CD4-positive, alpha-beta T cell treated with Interleukin-4 for 1 hour (primary cell): ENCODE results near the gene FAM83G.
"Not testable (repeated sequence)": the region's sequence is repeated elsewhere in the genome, so short reads cannot be mapped to it uniquely, and the experiment has no call there.

Experiments used
- DNase-seq, 2 donors: peaks; one replicate each; pipeline ENCODE4 v3.0.0-alpha.2; 2020 to 2022

The FAM83G gene, protein sequence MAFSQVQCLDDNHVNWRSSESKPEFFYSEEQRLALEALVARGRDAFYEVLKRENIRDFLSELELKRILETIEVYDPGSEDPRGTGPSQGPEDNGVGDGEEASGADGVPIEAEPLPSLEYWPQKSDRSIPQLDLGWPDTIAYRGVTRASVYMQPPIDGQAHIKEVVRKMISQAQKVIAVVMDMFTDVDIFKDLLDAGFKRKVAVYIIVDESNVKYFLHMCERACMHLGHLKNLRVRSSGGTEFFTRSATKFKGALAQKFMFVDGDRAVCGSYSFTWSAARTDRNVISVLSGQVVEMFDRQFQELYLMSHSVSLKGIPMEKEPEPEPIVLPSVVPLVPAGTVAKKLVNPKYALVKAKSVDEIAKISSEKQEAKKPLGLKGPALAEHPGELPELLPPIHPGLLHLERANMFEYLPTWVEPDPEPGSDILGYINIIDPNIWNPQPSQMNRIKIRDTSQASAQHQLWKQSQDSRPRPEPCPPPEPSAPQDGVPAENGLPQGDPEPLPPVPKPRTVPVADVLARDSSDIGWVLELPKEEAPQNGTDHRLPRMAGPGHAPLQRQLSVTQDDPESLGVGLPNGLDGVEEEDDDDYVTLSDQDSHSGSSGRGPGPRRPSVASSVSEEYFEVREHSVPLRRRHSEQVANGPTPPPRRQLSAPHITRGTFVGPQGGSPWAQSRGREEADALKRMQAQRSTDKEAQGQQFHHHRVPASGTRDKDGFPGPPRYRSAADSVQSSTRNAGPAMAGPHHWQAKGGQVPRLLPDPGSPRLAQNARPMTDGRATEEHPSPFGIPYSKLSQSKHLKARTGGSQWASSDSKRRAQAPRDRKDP

GRCh38 chr17:19004421-19005136 is at the start of gene FAM83G:
Gene FAM83G, minus strand, starts transcription at chr17:19004764. Its CDS starts 723 bp downstream, at chr17:19004041.
- peak; percentile 86 for DNase-seq

- peak in 1 of 2 donors; percentile 11 for DNase-seq
Measured at GRCh38 chr17:19048826-19049225, 44.3 kb upstream of the FAM83G start.

DNA sequence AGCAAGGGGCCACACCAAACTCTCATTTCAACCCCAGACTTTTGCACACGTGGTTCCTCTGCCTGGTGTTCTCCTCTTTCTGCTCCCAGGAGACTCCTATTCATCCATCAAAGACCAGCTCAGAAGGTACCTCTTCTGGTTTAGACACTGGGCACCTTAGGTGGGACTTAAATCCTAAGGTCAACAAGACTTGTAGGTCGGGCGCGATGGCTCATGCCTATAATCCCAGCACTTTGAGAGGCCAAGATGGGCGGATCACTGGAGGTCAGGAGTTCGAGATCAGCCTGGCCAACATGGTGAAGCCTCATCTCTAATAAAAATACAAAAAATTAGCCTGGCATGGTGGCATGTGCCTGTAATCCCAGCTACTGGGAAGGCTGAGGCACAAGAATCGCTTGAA is 42.9 kb upstream of the FAM83G start:
- DNase-seq, result peak in 1 of 2 donors; percentile 11

DNA sequence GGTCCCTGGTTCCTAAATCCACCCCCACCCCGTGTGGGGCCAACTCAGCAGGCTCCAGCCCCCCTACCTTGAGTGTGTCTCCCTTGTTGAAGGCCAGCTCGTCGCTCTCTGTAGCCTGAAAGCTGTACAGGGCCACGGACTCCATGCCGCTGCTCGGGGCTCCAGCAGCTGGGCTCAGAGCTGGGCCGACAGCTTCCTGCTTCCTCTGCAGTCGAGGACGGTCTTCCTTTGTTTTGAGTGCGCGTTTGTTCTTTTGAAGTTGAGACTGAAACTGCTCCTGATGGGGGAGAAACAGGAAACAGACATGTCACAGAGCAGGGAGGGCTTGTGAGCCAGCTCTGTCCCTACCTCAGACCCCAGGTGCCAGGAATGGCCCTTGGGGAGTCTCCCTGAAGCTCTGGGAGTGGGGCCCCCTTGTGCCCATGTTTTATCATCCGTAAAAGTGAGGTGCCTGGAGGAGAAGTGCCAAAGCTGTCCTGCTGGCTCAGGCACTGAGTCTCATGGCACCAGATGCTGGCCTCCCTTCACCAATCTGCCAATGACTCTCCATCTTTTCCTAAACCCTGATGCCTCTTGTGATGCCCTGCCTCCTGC is 42.3 kb upstream of the FAM83G start, which contains the start of gene GRAP:
TSS of gene GRAP (minus strand) at position 176 of the 594 bp plus-strand sequence. CDS start at position 145, 31 bp downstream.
- DNase-seq, result not testable (repeated sequence)

- DNase-seq, result not testable (repeated sequence)
Measured at GRCh38 chr17:19044643-19045042, 40.1 kb upstream of the FAM83G start.

DNA sequence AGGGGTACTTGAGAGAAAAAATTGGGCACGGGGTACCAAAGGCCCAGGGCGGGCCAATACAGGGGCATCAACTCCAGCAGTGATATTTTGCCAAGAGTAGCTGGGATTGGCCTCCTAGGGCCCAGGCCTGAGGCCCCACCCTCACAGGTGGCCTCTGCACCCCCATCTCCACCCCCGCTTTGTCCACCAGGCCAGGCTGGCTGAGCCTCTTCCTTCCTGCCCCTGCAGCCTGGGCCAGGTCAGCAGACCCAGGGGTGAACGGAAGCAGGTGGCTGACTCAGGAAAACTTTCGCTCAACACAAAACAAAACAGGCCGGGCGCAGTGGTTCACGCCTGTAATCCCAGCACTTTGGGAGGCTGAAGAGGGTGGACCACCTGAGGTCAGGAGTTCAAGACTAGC is 38.5 kb upstream of the FAM83G start:
- not testable (repeated sequence) for DNase-seq

- not testable (repeated sequence) for DNase-seq
Measured at GRCh38 chr17:19042369-19042768, 37.8 kb upstream of the FAM83G start.

- not testable (repeated sequence) for DNase-seq
Measured at GRCh38 chr17:19041871-19042270, 37.3 kb upstream of the FAM83G start.

DNA sequence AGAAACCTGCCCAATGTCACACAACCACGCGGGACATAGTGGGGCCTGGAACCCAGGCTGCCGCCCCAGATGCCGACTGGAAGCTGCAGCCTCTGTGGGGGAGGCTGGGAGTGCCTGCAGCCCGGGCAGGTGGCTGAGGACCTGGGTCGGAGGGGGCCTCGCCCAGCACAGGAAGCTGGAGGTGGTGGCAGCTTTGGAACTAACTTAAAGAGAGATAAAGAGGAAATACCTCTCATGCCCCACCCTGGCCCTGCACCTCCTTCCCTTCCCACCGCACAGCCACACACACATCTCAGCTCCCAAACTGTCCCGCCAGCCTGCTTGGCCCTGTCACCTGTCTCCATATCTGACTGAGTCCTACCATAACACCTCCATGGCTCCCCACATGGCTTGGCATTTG is 35.8 kb upstream of the FAM83G start:
- DNase-seq, result not testable (repeated sequence)

DNA sequence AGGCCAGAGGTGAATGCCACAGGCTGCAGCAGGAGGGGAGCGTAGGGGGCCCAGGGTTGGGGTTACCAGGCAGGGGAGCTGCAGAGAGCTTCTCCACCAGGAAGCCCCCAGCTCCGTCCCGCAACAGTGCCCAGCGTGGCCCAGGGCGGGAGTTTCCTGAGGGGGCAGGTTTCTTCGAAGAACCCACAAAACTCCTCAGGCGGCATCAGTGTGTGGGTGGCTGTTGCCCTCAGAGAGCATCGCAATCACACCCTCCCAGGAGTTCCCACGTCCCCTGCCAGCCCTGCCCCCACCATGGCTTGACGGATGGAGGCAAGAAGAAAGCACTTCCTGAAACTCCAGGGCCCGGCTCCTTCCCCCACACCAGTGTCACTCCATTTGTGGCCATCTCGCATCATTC is 34.2 kb upstream of the FAM83G start:
- not testable (repeated sequence) for DNase-seq

GRCh38 chr17:19038007-19038406 is 33.4 kb upstream of the FAM83G start:
- DNase-seq, result not testable (repeated sequence)

- not testable (repeated sequence) for DNase-seq
Measured at GRCh38 chr17:19037547-19037946, 33.0 kb upstream of the FAM83G start.

DNA sequence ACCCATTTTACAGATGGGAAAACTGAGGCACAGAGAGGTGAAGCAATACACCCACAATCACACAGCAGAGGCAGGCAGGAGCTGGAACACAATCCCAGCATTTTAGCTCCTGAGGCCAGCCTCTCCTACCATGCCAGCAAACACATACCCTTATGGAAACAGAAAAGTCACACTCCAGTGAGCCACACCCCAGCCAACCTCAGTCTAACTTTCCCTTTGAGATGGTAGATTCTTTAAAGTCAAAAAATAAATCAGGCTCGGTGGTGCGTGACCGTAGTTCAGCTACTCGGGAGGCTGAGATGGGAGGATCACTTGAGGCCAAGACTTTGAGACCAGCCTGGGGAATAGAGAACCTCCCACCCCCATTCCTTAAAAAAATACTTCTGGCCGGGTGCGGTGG is 31.6 kb upstream of the FAM83G start:
- DNase-seq, result not testable (repeated sequence)

GRCh38 chr17:19032377-19032988 is 27.9 kb upstream of the FAM83G start:
- DNase-seq, result not testable (repeated sequence)

- peak; percentile 49 to 58 for DNase-seq
Measured at GRCh38 chr17:19031729-19032128, 27.2 kb upstream of the FAM83G start.

- DNase-seq, result not testable (repeated sequence)
Measured at GRCh38 chr17:19030771-19031449, 26.3 kb upstream of the FAM83G start.

- not testable (repeated sequence) for DNase-seq
Measured at GRCh38 chr17:19029740-19030139, 25.2 kb upstream of the FAM83G start.

GRCh38 chr17:19028671-19029070 is 24.1 kb upstream of the FAM83G start:
- DNase-seq, result not testable (repeated sequence)

DNA sequence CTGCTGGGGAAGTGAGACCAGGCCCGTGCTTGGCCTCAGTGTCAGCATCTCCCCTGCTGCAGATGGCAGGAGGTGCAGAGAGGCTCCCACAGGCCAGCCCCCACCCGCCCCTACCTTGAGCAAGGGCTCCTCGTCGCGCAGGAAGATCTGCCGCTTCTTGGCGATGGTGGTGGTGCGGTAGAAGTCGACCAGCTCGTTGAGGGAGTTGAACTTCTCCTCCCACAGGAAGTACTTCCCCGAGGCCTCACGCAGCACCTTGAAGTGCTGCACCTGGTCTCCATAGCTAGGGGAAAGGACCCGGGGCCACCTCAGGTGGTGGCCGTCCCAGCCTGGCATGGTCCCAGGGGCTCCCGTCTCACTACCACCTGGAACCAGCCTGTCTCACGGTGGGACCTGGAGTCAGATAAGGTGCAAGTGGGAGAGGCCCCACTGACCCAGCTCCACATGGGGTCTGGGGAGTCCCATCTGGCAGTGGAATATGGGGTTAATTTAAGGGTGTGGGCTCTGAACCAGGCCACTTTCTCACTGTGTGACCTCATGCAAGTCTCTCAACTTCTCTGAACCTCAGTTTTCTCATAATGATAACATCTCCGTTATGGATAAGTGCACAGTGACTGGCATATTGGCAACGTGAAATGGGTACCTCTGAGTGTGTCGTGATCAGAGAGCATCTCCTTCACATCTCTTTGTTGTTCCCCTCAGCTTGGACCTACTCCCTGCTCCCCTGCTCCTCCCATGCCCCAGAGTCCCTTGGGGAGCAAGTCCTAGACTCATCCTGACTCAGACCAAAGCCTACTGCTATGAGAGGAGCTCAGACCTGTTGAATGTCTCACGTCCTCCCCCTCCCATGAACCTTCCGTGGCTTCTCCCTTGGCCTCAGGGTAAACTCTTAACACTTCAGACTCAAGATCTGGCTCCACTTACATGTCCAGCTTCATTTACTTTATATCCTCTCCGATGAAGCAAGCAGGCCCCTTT is 19.8 kb upstream of the FAM83G start:
- no peak for DNase-seq
